GM15510 (cell line): ENCODE data around the gene MFSD1.

ENCODE experiments used
- POLR2A ChIP-seq: IDR thresholded peaks from 3 replicates; pipeline ENCODE4 v1.6.1; 2011; ENCODE audit warnings: borderline replicate concordance; ENCODE audit not compliant: insufficient read length; ENCODE audit errors: extremely low read depth

MFSD1 gene

GRCh38 chr3:158789592-158789991 is 12.3 kb upstream of the MFSD1 start:
- no peak for TF ChIP-seq POLR2A

DNA sequence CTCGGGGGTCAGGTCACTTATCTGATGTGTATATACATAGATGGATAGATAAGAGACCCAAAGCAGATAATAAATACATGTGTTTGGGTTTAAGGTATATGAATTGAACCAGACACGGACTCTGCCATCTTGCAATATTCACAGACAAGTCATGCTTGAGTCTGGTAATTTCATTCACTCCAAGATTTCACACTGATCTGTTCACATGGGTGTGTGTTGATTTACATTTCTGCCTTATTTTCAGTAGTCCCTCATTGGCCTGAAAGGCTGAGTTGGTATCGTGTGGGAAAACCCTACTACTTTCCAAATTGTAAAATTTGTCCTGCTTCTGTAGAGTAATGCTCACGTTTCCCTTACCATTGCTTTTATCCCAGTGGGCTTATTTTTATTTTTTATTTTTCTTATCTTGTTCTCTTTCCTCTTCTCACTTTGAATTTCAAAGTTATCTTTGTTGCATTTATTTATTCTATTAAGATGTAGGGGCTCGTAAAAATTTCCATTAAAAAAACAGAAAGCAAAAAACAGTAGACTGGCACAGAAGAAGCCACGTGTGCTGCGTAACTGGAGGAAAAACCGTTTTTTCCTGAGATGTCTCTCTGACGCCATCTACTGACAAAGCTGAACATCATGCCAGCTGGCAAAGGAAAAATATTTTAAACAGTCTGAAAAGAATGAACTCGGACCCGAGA is 10.8 kb upstream of the MFSD1 start:
- no peak for TF ChIP-seq POLR2A

GRCh38 chr3:158792709-158793108 is 9.1 kb upstream of the MFSD1 start:
- no peak for TF ChIP-seq POLR2A

GRCh38 chr3:158794206-158794605 is 7.6 kb upstream of the MFSD1 start:
- no peak for TF ChIP-seq POLR2A

- no peak for TF ChIP-seq POLR2A
These were observed 6.8 kb upstream of the MFSD1 start for GRCh38 chr3:158794936-158795518.

DNA sequence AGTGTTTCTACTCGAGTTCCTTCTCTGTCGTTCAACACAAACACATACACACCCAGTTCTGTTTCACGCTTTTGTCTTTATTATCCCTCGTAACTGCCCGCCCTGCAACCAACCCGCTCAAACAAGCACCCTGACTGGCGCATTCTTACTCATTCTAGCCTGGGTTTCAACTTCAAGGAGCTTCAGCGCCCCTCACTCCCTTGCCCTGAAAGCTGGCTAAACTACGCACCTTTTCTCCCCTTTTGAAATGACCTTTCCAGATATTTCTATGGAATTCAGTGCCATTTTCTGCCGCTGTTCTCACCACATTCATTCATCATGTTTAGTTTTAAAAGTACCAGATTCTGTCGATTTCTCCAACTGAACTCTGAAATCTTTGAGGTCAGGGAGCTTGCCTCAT is 653 bp upstream of the MFSD1 start:
- no peak for TF ChIP-seq POLR2A

GRCh38 chr3:158802409-158803268 is 785 bp downstream of the MFSD1 start:
- no peak for TF ChIP-seq POLR2A

DNA sequence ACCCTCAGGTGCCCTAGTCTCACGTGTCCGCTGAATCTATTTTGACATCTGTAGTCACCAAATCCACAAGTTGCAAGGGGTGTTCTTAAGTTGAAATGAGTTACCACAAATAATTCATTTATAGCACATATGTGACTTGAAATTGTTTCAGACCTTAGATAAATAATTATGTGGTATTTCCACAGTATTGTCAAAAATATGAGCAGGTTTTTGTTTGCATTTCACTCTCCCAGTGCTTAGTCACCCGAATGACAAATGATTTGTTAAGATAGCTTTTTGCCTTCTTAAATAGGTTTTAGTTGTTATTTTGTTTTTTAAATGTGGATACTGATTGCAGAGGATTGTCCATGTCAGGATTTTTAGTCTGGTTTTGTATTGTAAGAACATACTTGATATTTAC is 2.6 kb downstream of the MFSD1 start:
- TF ChIP-seq POLR2A = no peak

- no peak for TF ChIP-seq POLR2A
These were observed 6.8 kb downstream of the MFSD1 start for GRCh38 chr3:158808697-158809096.

GRCh38 chr3:158809642-158810041 is 7.8 kb downstream of the MFSD1 start:
- no peak for TF ChIP-seq POLR2A

DNA sequence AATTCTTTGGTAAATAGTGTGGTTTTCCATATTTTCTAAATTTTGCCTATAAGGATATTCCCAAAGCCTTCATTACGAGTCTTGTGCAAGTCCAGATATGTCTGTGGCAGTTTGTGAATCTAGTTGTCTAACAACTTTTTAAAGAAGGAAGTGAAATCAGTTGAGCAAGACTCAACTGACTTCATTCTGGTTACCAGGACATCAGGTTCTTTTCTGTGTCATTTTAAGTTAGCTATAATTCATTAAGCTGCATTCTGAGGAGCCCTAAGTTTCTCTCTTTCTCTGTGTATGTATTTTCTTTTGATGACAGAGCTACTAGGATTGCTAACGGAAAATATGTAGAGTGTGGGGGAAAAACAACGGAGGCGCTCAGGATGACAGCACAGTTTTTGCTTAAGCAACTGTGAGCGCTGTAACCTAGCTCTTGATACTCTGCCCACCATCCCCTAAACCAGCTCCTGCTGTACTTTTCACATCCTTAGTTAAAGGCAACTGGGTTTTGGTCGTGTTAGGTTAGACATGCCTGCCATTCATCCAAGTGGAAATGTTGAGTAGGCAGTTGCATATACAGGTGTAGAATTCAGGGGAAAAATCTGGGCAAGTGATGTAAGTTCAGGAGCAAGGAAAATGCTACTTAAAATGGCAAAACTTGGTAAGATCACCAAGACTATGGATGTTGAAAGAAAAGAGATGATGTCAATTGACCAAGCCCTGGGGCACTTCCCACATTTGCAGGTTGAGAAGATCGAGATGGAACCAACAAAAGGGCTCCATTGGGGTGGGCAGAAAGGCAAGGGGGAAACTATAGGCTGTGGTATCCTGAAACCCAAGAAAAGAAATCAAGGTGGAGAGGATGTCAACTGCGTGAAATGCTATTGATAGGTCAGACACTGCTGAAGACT is 9.2 kb downstream of the MFSD1 start:
- no peak for TF ChIP-seq POLR2A

- no peak for TF ChIP-seq POLR2A
These were observed 17.4 kb downstream of the MFSD1 start for GRCh38 chr3:158819282-158819681.

DNA sequence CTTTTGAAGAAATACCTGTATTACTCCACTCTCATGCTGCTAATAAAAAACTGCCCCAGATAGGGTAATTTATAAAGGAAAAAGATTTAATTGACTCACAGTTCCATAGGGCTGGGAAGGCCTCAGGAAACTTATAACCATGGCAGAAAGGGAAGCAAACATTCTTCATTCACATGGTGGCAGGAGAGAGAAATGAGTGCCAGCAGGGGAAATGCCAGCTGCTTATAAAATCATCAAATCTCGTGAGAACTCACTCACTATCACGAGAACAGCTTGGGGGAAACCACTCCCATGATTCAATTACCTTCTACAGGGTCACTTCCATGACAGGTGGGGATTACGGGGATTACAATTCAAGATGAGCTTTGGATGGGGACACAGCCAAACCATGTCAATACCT is 18.7 kb downstream of the MFSD1 start:
- TF ChIP-seq POLR2A = no peak

- TF ChIP-seq POLR2A = no peak
These were observed 20.0 kb downstream of the MFSD1 start for GRCh38 chr3:158821847-158822246.

DNA sequence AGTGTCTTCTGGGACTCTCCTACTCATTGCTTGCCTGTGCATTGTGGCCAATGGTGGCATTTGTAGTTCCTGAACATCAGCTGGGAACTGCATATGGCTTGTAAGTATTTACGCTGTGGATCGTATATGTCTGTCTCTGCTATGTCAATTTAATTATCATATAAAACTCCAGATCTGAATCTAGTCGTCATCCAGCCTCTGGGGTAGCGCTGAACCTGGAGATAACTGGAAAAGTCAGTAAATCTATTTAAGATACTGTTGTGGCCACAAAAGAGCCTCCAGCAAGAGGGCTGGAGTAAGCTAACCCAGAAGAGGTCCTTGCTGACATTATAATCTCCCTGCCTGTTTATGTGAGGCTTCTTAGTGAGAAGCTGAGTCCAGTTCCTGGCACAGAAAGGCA is 21.6 kb downstream of the MFSD1 start:
- no peak for TF ChIP-seq POLR2A
